Effector memory CD4-positive, alpha-beta T cell (primary cell): Measurements from ENCODE around the gene ATRN.
"Not testable (repeated sequence)": the region's sequence is repeated elsewhere in the genome, so short reads cannot be mapped to it uniquely, and the experiment has no call there.

Experiments
- DNase-seq, 3 donors: peaks; one replicate each; pipeline ENCODE4 v3.0.0-alpha.2; 2020
- H3K27ac ChIP-seq: 2 replicates; pipeline ENCODE4 v1.7.0; 2013; ENCODE audit warnings: mild to moderate bottlenecking, low read length, moderate library complexity; ENCODE audit not compliant: insufficient read depth, poor library complexity, severe bottlenecking
- H3K27me3 ChIP-seq: replicated peaks from 2 replicates; pipeline ENCODE4 v1.7.0; 2013; ENCODE audit warnings: mild to moderate bottlenecking, low read length; ENCODE audit not compliant: insufficient read depth, control insufficient read depth, poor library complexity, severe bottlenecking
- H3K36me3 ChIP-seq: 2 replicates; pipeline ENCODE4 v1.7.0; 2013; ENCODE audit warnings: mild to moderate bottlenecking, low read length, moderate library complexity; ENCODE audit not compliant: control insufficient read depth, insufficient read depth
- H3K4me1 ChIP-seq: 2 replicates; pipeline ENCODE4 v1.7.0; 2013; ENCODE audit warnings: low read length, mild to moderate bottlenecking; ENCODE audit not compliant: control insufficient read depth, insufficient read depth, poor library complexity, severe bottlenecking
- H3K4me3 ChIP-seq: 2 replicates; pipeline ENCODE4 v1.7.0; 2013; ENCODE audit warnings: low read length, low read depth, mild to moderate bottlenecking; ENCODE audit not compliant: insufficient read depth, poor library complexity, severe bottlenecking
- H3K9me3 ChIP-seq: 2 replicates; pipeline ENCODE4 v1.7.0; 2013; ENCODE audit warnings: mild to moderate bottlenecking, low read length, moderate library complexity; ENCODE audit not compliant: control insufficient read depth

Gene ATRN

DNA sequence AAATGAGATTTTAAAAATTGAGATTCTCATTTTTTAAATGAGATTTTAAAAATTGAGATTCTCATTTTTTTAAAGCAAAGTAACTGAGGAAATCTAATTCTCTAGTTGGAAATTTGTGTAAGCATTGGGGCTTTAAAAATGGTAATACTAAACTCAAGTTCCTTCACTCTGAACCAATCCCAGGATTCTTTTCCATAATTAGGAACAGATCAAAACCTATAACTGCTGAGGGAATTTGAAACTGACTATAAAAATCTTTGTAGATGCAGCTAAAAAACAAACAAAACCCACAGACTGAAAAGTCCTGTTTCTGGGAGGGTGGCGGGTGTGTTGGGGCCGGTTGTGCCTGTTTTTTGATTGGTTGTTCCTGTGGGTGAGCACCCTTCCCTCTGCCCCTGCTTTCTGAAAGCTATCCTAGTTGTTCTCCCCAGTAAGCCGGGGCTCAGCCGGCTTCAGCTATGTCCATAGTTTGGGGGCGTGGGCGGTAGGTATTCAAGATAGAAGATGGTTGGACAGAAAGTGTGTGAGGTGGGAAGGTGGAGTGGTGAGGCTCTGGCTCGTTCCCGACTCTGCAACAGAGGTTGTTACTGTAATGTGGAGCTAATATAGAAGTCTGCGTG, 143.1 kb downstream of the ATRN start:
- H3K27ac ChIP-seq = no peak overlapping the region
- no peak overlapping the region for H3K4me3 ChIP-seq
- H3K36me3 ChIP-seq = no peaks in the 10 kb centered on the region
- DNase-seq = no peak
- H3K27me3 ChIP-seq = no peaks in the 10 kb centered on the region
- no peaks in the 10 kb centered on the region for H3K9me3 ChIP-seq
- no peaks in the 10 kb centered on the region for H3K4me1 ChIP-seq

GRCh38 chr20:3614466-3614865, 143.6 kb downstream of the ATRN start:
- H3K4me1 ChIP-seq = no peaks in the 10 kb centered on the region
- no peaks in the 10 kb centered on the region for H3K27me3 ChIP-seq
- H3K36me3 ChIP-seq = no peaks in the 10 kb centered on the region
- no peak for DNase-seq
- no peaks in the 10 kb centered on the region for H3K9me3 ChIP-seq
- H3K4me3 ChIP-seq = no peak overlapping the region
- H3K27ac ChIP-seq = no peak overlapping the region

- H3K4me1 ChIP-seq, H3K27ac ChIP-seq, DNase-seq, H3K4me3 ChIP-seq, H3K27me3 ChIP-seq, H3K36me3 ChIP-seq, H3K9me3 ChIP-seq: not testable (repeated sequence)
These were observed 144.5 kb downstream of the ATRN start for GRCh38 chr20:3615171-3615840.

DNA sequence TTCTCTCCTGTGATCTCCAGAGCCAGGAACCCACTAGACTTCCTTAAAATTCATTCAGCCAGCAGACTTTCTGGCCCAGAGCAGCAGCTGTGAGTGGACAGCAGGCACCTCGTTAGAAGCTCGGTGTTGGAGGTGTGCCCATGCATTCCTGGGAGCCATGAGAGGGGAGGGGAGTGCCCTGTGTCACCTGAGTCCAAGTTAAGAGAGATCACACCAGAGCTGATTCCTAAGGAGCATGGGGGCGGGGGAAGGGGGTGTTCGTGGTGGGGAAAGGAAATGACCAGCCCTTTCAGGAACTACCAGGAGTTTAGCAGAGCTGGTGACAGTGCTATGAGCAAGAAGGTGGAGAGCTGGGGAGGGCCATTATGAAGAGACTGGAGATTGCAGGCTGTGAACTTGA, 145.4 kb downstream of the ATRN start:
- Histone ChIP-seq H3K36me3 (no peaks in the 10 kb centered on the region), H3K4me3 (no peak overlapping the region), H3K27me3 (no peaks in the 10 kb centered on the region), H3K4me1 (no peaks in the 10 kb centered on the region), H3K9me3 (no peaks in the 10 kb centered on the region), H3K27ac (no peak overlapping the region)
- no peak for DNase-seq

GRCh38 chr20:3621111-3621510, 150.3 kb downstream of the ATRN start:
- H3K27ac ChIP-seq = no peak overlapping the region
- DNase-seq = no peak
- H3K4me1 ChIP-seq = no peaks in the 10 kb centered on the region
- no peaks in the 10 kb centered on the region for H3K27me3 ChIP-seq
- H3K36me3 ChIP-seq = no peaks in the 10 kb centered on the region
- H3K9me3 ChIP-seq = no peaks in the 10 kb centered on the region
- H3K4me3 ChIP-seq = no peak overlapping the region

GRCh38 chr20:3622406-3622805, 151.6 kb downstream of the ATRN start:
- H3K36me3 ChIP-seq = no peaks in the 10 kb centered on the region
- H3K27me3 ChIP-seq = no peaks in the 10 kb centered on the region
- H3K4me1 ChIP-seq = no peaks in the 10 kb centered on the region
- DNase-seq = no peak
- H3K9me3 ChIP-seq = no peaks in the 10 kb centered on the region
- no peak overlapping the region for H3K4me3 ChIP-seq
- H3K27ac ChIP-seq = no peak overlapping the region

GRCh38 chr20:3627476-3627875, 156.7 kb downstream of the ATRN start:
- Histone ChIP-seq H3K4me3 (no peak overlapping the region), H3K27ac (no peak overlapping the region), H3K27me3 (no peaks in the 10 kb centered on the region), H3K9me3 (no peaks in the 10 kb centered on the region), H3K4me1 (no peaks in the 10 kb centered on the region), H3K36me3 (no peaks in the 10 kb centered on the region)
- no peak for DNase-seq

DNA sequence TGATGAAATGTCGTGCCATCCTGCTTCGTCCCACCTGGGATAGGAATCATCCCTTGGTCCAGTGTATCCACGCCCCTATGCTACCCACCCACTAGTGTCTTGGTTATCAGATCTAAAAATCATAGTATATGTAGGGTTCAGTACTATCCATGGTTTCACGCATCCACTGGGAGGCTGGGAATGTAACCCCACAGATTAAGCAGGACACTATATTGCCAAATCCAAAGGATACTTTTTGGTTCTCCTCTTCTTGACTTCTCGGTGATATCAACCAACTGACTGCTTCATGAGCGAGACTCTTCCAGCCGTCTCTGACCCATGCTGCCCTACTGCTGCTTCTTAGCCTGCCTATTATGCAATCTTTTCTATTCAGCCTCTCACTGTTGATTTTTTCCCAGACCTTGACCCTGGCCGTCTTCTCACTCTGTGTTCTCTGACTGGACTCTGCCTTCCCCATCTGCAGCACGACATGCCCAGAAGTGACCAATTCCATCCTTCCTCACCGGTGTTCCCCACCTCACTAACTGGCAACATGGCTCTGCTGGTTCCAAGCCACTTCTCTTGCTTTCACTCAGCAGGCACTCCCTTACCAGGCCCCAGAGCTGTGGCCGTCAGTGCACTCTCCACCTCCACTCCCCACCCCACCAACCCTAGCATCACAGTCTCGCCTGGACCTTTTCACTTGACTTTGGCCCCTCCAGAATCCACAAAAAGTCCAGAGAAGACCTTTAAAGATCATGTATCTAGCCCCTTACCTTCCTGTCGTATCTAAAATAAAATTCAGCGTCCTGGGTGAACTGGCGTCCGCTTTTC, 157.9 kb downstream of the ATRN start:
- no peaks in the 10 kb centered on the region for H3K4me1 ChIP-seq
- no peaks in the 10 kb centered on the region for H3K9me3 ChIP-seq
- no peak overlapping the region for H3K27ac ChIP-seq
- no peaks in the 10 kb centered on the region for H3K36me3 ChIP-seq
- H3K27me3 ChIP-seq = no peaks in the 10 kb centered on the region
- no peak overlapping the region for H3K4me3 ChIP-seq
- no peak for DNase-seq

GRCh38 chr20:3629893-3630292, 159.1 kb downstream of the ATRN start:
- no peak for DNase-seq
- H3K4me3 ChIP-seq = no peak overlapping the region
- H3K9me3 ChIP-seq = no peaks in the 10 kb centered on the region
- no peaks in the 10 kb centered on the region for H3K4me1 ChIP-seq
- no peak overlapping the region for H3K27ac ChIP-seq
- H3K27me3 ChIP-seq = no peaks in the 10 kb centered on the region
- H3K36me3 ChIP-seq = no peaks in the 10 kb centered on the region

DNA sequence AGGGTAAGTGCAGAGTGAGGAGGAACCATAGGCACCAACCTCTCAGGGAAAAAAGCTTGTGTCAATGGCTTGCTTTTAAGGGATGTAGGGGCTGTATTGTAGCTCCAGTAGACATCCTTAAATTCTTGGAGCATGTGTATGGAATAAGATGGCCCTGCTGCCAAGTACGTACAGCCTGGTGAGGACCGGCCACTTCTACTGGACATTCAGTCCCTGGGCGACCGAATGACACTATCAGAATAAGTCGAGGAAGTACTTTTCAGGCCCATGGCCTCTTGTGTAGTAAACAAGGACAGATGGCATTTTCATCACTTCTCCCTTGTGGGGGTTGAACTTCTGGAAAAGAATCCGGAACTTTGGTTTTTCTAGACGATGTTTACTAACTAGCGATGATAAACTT, 159.6 kb downstream of the ATRN start:
- H3K36me3 ChIP-seq = no peaks in the 10 kb centered on the region
- H3K9me3 ChIP-seq = no peaks in the 10 kb centered on the region
- H3K27ac ChIP-seq = no peak overlapping the region
- DNase-seq = no peak
- H3K4me1 ChIP-seq = no peaks in the 10 kb centered on the region
- no peaks in the 10 kb centered on the region for H3K27me3 ChIP-seq
- H3K4me3 ChIP-seq = no peak overlapping the region
